ENCODE data around the gene ABCC4. TPM values are rescaled to one million over a fixed set of nuclear protein-coding genes. Genes with fewer than 3 reads are reported as not detected.
"Not testable (repeated sequence)": the region's sequence is repeated elsewhere in the genome, so short reads cannot be mapped to it uniquely, and the experiment has no call there.

The ABCC4 gene
- total and polyA plus RNA-seq, 2 donors (not counting 1 experiment from before 2014, with no cell fraction given): 35.2 to 98.8 TPM

DNA sequence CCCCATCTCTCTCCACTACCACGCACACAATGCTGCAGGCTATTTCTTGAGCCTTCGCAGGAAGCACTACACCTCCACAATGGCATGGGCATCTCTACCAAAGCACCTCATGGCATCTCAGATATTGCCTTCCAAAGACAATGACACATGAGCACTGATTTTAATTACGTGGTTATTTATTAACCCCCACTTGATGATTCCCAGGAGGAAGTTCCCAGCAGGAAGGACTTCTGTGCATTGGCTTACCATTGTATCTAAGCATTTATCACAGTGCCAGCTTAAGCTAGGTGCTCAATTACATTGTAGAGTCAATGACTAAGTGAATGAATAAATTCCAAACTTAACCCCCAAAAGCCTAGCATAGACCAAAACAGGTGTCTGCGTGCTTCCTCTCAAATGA is 101.4 kb downstream of the ABCC4 start:
- Histone ChIP-seq H3K4me1 (ENCODE audit: control insufficient read depth, extremely low read depth, insufficient read depth, low read length) (no peaks in the 10 kb centered on the region), H2AFZ (ENCODE audit: low read length) (no peak overlapping the region), H3K27me3 (ENCODE audit: control insufficient read depth, insufficient read depth, low read length) (no peaks in the 10 kb centered on the region), H3K79me2 (ENCODE audit: control insufficient read depth, insufficient read depth, low read length) (peaks cover 4% of the 10 kb centered on the region), H3K4me3 (replicated peaks in 1 of 4; ENCODE audit: control extremely low read depth in 1 of 4, insufficient read depth in 1 of 4, low read depth in 3 of 4, low read length in 4 of 4) (no peak overlapping the region), H3K36me3 (ENCODE audit: control insufficient read depth, insufficient read depth, low read length) (peaks cover 5% of the 10 kb centered on the region), H3K9ac (ENCODE audit: insufficient read depth, low read length) (no peak overlapping the region), H3K4me2 (ENCODE audit: extremely low read depth, insufficient read depth, low read length) (no peak overlapping the region), H3K9me3 (ENCODE audit: control insufficient read depth, insufficient read depth, low read depth, low read length) (no peaks in the 10 kb centered on the region), H4K20me1 (ENCODE audit: control insufficient read depth, extremely low read depth, insufficient read depth, low read length) (no peaks in the 10 kb centered on the region), H3K27ac (ENCODE audit: insufficient read depth, low read length) (no peak overlapping the region)
- no peak for DNase-seq (ENCODE audit: low read depth in 2 of 2)
- TF ChIP-seq, protein P1, sequence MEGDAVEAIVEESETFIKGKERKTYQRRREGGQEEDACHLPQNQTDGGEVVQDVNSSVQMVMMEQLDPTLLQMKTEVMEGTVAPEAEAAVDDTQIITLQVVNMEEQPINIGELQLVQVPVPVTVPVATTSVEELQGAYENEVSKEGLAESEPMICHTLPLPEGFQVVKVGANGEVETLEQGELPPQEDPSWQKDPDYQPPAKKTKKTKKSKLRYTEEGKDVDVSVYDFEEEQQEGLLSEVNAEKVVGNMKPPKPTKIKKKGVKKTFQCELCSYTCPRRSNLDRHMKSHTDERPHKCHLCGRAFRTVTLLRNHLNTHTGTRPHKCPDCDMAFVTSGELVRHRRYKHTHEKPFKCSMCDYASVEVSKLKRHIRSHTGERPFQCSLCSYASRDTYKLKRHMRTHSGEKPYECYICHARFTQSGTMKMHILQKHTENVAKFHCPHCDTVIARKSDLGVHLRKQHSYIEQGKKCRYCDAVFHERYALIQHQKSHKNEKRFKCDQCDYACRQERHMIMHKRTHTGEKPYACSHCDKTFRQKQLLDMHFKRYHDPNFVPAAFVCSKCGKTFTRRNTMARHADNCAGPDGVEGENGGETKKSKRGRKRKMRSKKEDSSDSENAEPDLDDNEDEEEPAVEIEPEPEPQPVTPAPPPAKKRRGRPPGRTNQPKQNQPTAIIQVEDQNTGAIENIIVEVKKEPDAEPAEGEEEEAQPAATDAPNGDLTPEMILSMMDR (conservative IDR thresholded peaks at IDR 0.05 in 1 of 2, IDR thresholded peaks at IDR 0.05 in 1 of 2; ENCODE audit: low read depth in 1 of 2, low read length in 2 of 2): no peak
- TF ChIP-seq EZH2 (IDR thresholded peaks at IDR 0.05; ENCODE audit: low read length, missing control alignments): no peak

GRCh38 chr13:95198606-95199005 is 102.6 kb downstream of the ABCC4 start:
- H3K4me2 ChIP-seq (ENCODE audit: extremely low read depth, insufficient read depth, low read length); H3K9ac ChIP-seq (ENCODE audit: insufficient read depth, low read length); H3K4me1 ChIP-seq (ENCODE audit: control insufficient read depth, extremely low read depth, insufficient read depth, low read length); H4K20me1 ChIP-seq (ENCODE audit: control insufficient read depth, extremely low read depth, insufficient read depth, low read length); H3K4me3 ChIP-seq (replicated peaks in 1 of 4; ENCODE audit: control extremely low read depth in 1 of 4, insufficient read depth in 1 of 4, low read depth in 3 of 4, low read length in 4 of 4); H3K27me3 ChIP-seq (ENCODE audit: control insufficient read depth, insufficient read depth, low read length); DNase-seq (ENCODE audit: low read depth in 2 of 2); H3K36me3 ChIP-seq (ENCODE audit: control insufficient read depth, insufficient read depth, low read length); H2AFZ ChIP-seq (ENCODE audit: low read length); H3K27ac ChIP-seq (ENCODE audit: insufficient read depth, low read length); H3K79me2 ChIP-seq (ENCODE audit: control insufficient read depth, insufficient read depth, low read length); H3K9me3 ChIP-seq (ENCODE audit: control insufficient read depth, insufficient read depth, low read depth, low read length): not testable (repeated sequence)

DNA sequence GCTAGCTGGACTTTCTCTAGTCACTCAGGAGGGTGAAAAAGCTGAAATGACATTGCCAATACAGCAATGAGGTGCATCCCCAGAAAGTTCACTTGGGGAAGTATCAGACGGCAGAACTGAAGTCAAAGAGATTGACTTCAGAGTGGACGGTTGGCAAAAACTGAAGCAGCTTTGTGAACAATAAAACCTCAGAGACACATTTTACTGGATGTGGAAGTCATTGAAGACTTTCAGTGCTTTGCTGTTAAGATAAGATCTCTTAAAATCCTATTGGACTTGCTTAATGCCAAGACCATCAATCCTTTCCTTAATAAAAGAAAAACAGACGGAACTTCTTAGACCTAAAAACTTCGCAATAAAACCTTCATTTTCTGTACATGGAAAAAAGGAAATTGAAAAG is 103.7 kb downstream of the ABCC4 start:
- no peak overlapping the region for H3K9ac ChIP-seq (ENCODE audit: insufficient read depth, low read length)
- no peak overlapping the region for H2AFZ ChIP-seq (ENCODE audit: low read length)
- no peaks in the 10 kb centered on the region for H3K27me3 ChIP-seq (ENCODE audit: control insufficient read depth, insufficient read depth, low read length)
- H3K9me3 ChIP-seq (ENCODE audit: control insufficient read depth, insufficient read depth, low read depth, low read length): no peaks in the 10 kb centered on the region
- H3K4me3 ChIP-seq (replicated peaks in 1 of 4; ENCODE audit: control extremely low read depth in 1 of 4, insufficient read depth in 1 of 4, low read depth in 3 of 4, low read length in 4 of 4): no peak overlapping the region
- H3K27ac ChIP-seq (ENCODE audit: insufficient read depth, low read length): no peak overlapping the region
- peaks cover 8% of the 10 kb centered on the region for H3K36me3 ChIP-seq (ENCODE audit: control insufficient read depth, insufficient read depth, low read length)
- no peak for DNase-seq (ENCODE audit: low read depth in 2 of 2)
- TF ChIP-seq, protein P1 (conservative IDR thresholded peaks at IDR 0.05 in 1 of 2, IDR thresholded peaks at IDR 0.05 in 1 of 2; ENCODE audit: low read depth in 1 of 2, low read length in 2 of 2): no peak
- no peak for TF ChIP-seq EZH2 (IDR thresholded peaks at IDR 0.05; ENCODE audit: low read length, missing control alignments)
- H4K20me1 ChIP-seq (ENCODE audit: control insufficient read depth, extremely low read depth, insufficient read depth, low read length): no peaks in the 10 kb centered on the region
- H3K79me2 ChIP-seq (ENCODE audit: control insufficient read depth, insufficient read depth, low read length): peaks cover 4% of the 10 kb centered on the region
- no peak overlapping the region for H3K4me2 ChIP-seq (ENCODE audit: extremely low read depth, insufficient read depth, low read length)
- H3K4me1 ChIP-seq (ENCODE audit: control insufficient read depth, extremely low read depth, insufficient read depth, low read length): peaks cover 2% of the 10 kb centered on the region
